ENCODE data around the gene GOLGB1. TPM values are rescaled to one million over a fixed set of nuclear protein-coding genes. Genes with fewer than 3 reads are reported as not detected.
"Not testable (repeated sequence)": the region's sequence is repeated elsewhere in the genome, so short reads cannot be mapped to it uniquely, and the experiment has no call there.

Gene GOLGB1
- polyA plus RNA-seq, 3 donors: 1.2 to 7.1 (median 1.7) TPM

GRCh38 chr3:121781611-121782010 is 32.1 kb upstream of the GOLGB1 start:
- DNase-seq: no peak
- intact Hi-C loops (cut with micrococcal nuclease): no loop called here
- Mint-ChIP-seq H3K36me3 (peaks cover 73 to 90% of the 10 kb centered on the region in 2 donors), H3K27me3 (ENCODE audit: low read depth in 3 of 3) (no peaks in the 10 kb centered on the region), H3K4me1 (no peaks in the 10 kb centered on the region), H3K4me3 (no peak overlapping the region), H3K27ac (no peak overlapping the region), H3K9me3 (no peaks in the 10 kb centered on the region)
- H3K27ac ChIP-seq (ENCODE audit: low read depth in 1 of 2, low read length in 2 of 2): no peak overlapping the region
- no peaks in the 10 kb centered on the region for H3K9me3 ChIP-seq (replicated peaks in 1 of 2; ENCODE audit: control insufficient read depth in 1 of 2, insufficient read depth in 1 of 2, low read length in 2 of 2)
- no peaks in the 10 kb centered on the region for H4K20me1 ChIP-seq (ENCODE audit: insufficient read depth, low read length)
- no peaks in the 10 kb centered on the region for H3K27me3 ChIP-seq (ENCODE audit: control insufficient read depth in 2 of 2, insufficient read depth in 2 of 2, low read length in 2 of 2)
- no CpG with 5 or more reads among the region's 7 CpGs for WGBS (ENCODE audit: insufficient coverage)
- no peaks in the 10 kb centered on the region for H3K79me2 ChIP-seq (ENCODE audit: insufficient read depth, low read length)
- peaks cover 81 to 98% of the 10 kb centered on the region in 2 donors for H3K36me3 ChIP-seq (replicated peaks in 1 of 2; ENCODE audit: control insufficient read depth in 1 of 2, insufficient read depth in 2 of 2, low read length in 2 of 2)
- no peak overlapping the region for H3K4me3 ChIP-seq (replicated peaks in 1 of 3; ENCODE audit: low read depth in 2 of 3, low read length in 3 of 3)
- no peaks in the 10 kb centered on the region for H3K4me1 ChIP-seq (ENCODE audit: control insufficient read depth in 1 of 2, insufficient read depth in 2 of 2, low read length in 2 of 2)
- H2AFZ ChIP-seq (ENCODE audit: insufficient read depth, low read depth, low read length, poor library complexity, severe bottlenecking): no peak overlapping the region
- TF ChIP-seq, protein P1, sequence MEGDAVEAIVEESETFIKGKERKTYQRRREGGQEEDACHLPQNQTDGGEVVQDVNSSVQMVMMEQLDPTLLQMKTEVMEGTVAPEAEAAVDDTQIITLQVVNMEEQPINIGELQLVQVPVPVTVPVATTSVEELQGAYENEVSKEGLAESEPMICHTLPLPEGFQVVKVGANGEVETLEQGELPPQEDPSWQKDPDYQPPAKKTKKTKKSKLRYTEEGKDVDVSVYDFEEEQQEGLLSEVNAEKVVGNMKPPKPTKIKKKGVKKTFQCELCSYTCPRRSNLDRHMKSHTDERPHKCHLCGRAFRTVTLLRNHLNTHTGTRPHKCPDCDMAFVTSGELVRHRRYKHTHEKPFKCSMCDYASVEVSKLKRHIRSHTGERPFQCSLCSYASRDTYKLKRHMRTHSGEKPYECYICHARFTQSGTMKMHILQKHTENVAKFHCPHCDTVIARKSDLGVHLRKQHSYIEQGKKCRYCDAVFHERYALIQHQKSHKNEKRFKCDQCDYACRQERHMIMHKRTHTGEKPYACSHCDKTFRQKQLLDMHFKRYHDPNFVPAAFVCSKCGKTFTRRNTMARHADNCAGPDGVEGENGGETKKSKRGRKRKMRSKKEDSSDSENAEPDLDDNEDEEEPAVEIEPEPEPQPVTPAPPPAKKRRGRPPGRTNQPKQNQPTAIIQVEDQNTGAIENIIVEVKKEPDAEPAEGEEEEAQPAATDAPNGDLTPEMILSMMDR (IDR thresholded peaks at IDR 0.05): no peak
- H3K9ac ChIP-seq (ENCODE audit: insufficient read depth, low read length, poor library complexity, severe bottlenecking): no peak overlapping the region
- no peak overlapping the region for H3K4me2 ChIP-seq (replicated peaks; ENCODE audit: extremely low read depth, low read length, poor library complexity, severe bottlenecking)

DNA sequence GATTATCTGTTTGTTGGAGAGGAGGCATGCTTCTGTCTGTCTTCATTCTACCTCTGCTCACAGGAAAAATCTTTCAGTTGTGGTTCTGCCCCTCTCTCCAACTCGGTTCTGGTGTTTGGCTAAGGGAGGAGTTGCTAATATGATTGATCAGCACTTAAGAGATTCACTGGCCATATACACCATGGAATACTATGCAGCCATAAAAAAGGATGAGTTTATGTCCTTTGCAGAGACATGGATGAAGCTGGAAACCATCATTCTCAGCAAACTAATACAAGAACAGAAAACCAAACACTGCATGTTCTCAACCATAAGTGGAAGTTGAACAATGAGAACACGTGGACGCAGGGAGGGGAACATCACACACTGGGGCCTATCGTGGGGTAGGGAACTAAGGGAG is 25.6 kb upstream of the GOLGB1 start:
- intact Hi-C loops (cut with micrococcal nuclease); H3K4me3 ChIP-seq (replicated peaks in 1 of 3; ENCODE audit: low read depth in 2 of 3, low read length in 3 of 3); H3K4me1 Mint-ChIP-seq; H3K27ac Mint-ChIP-seq; H3K9me3 ChIP-seq (replicated peaks in 1 of 2; ENCODE audit: control insufficient read depth in 1 of 2, insufficient read depth in 1 of 2, low read length in 2 of 2); DNase-seq; H3K9ac ChIP-seq (ENCODE audit: insufficient read depth, low read length, poor library complexity, severe bottlenecking); H2AFZ ChIP-seq (ENCODE audit: insufficient read depth, low read depth, low read length, poor library complexity, severe bottlenecking); H3K27me3 Mint-ChIP-seq (ENCODE audit: low read depth in 3 of 3); H3K27ac ChIP-seq (ENCODE audit: low read depth in 1 of 2, low read length in 2 of 2); H3K79me2 ChIP-seq (ENCODE audit: insufficient read depth, low read length); H4K20me1 ChIP-seq (ENCODE audit: insufficient read depth, low read length); H3K4me1 ChIP-seq (ENCODE audit: control insufficient read depth in 1 of 2, insufficient read depth in 2 of 2, low read length in 2 of 2); H3K4me3 Mint-ChIP-seq; H3K27me3 ChIP-seq (ENCODE audit: control insufficient read depth in 2 of 2, insufficient read depth in 2 of 2, low read length in 2 of 2); H3K4me2 ChIP-seq (replicated peaks; ENCODE audit: extremely low read depth, low read length, poor library complexity, severe bottlenecking); H3K9me3 Mint-ChIP-seq: not testable (repeated sequence)
- WGBS (ENCODE audit: insufficient coverage): no CpG with 5 or more reads among the region's 4 CpGs
- peaks cover 81 to 96% of the 10 kb centered on the region in 2 donors for H3K36me3 ChIP-seq (replicated peaks in 1 of 2; ENCODE audit: control insufficient read depth in 1 of 2, insufficient read depth in 2 of 2, low read length in 2 of 2)
- peaks cover 80 to 92% of the 10 kb centered on the region in 2 donors for H3K36me3 Mint-ChIP-seq
